IMR-90 (cell line): ENCODE data around the gene SERPINF2. TPM values are rescaled to one million over a fixed set of nuclear protein-coding genes. Genes with fewer than 3 reads are reported as not detected.

Source experiments
- ATAC-seq: fragments of 200-7000 bp; cut with Tn5 transposase; 2 replicates; pipeline ENCODE4 v1.9.1; 2020; ENCODE audit warnings: low read depth, mild to moderate bottlenecking, moderate library complexity
- BruUV-seq: library from RNA; stranded (reverse); fragments of 400-500 nt; replicated peaks from 2 replicates; lab custom pipeline; 2021; lab: Mats Ljungman, UMichigan
- CTCF ChIA-PET: fragments of 300-600 bp; formaldehyde crosslinking; extraction: SDS; loops from one replicate; lab custom pipeline; 2021; ENCODE audit warnings: antibody characterized with exemption; lab: Yijun Ruan, JAX
- POLR2A ChIA-PET: fragments of 300-600 bp; sonication (Branson Sonifier 250); formaldehyde crosslinking; loops from one replicate; lab custom pipeline; 2022; ENCODE audit warnings: antibody characterized with exemption; ENCODE audit not compliant: unreplicated experiment; lab: Charles Lee
- DNase-seq: peaks from one replicate; pipeline ENCODE4 v3.0.0; 2013
- H2AFZ ChIP-seq: replicated peaks from 2 replicates; pipeline ENCODE3; 2013; ENCODE audit warnings: low read length, mild to moderate bottlenecking; ENCODE audit not compliant: poor library complexity
- H2AK5ac ChIP-seq: 2 replicates; pipeline ENCODE4 v1.6.1; 2013; ENCODE audit warnings: low read depth, low read length, inconsistent platforms
- H2AK9ac ChIP-seq: replicated peaks from 2 replicates; pipeline ENCODE3; 2013; ENCODE audit warnings: mild to moderate bottlenecking, low read depth, low read length, moderate library complexity; ENCODE audit not compliant: poor library complexity
- H2BK120ac ChIP-seq: 2 replicates; pipeline ENCODE4 v1.6.1; 2013; ENCODE audit warnings: low read depth, low read length, inconsistent platforms
- H2BK15ac ChIP-seq: 3 replicates; pipeline ENCODE4 v1.6.1; 2013; ENCODE audit warnings: low read depth, low read length, inconsistent platforms
- H2BK20ac ChIP-seq: 2 replicates; pipeline ENCODE4 v1.6.1; 2013; ENCODE audit warnings: low read depth, mild to moderate bottlenecking, inconsistent platforms, low read length, moderate library complexity
- H2BK5ac ChIP-seq: 2 replicates; pipeline ENCODE4 v1.6.1; 2013; ENCODE audit warnings: mild to moderate bottlenecking, low read depth, low read length, inconsistent platforms; ENCODE audit not compliant: poor library complexity, severe bottlenecking
- H3K14ac ChIP-seq: replicated peaks from 2 replicates; pipeline ENCODE4 v1.6.1; 2013; ENCODE audit warnings: low read depth, low read length, inconsistent platforms
- H3K18ac ChIP-seq: 2 replicates; pipeline ENCODE4 v1.6.1; 2013; ENCODE audit warnings: low read depth, low read length, control low read depth
- H3K23ac ChIP-seq: 2 replicates; pipeline ENCODE4 v1.6.1; 2013; ENCODE audit warnings: low read depth, low read length, inconsistent platforms
- H3K27ac ChIP-seq: 2 replicates; pipeline ENCODE4 v1.5.1; 2013; ENCODE audit warnings: mild to moderate bottlenecking, control low read depth, low read length; ENCODE audit not compliant: insufficient read depth
- H3K27me3 ChIP-seq: 2 replicates; pipeline ENCODE4 v1.6.1; 2013; ENCODE audit warnings: low read length; ENCODE audit not compliant: control insufficient read depth, insufficient read depth
- H3K36me3 ChIP-seq: 2 replicates; pipeline ENCODE4 v1.6.1; 2013; ENCODE audit warnings: low read length, mixed read lengths; ENCODE audit not compliant: control insufficient read depth, insufficient read depth
- H3K4ac ChIP-seq: 2 replicates; pipeline ENCODE4 v1.6.1; 2013; ENCODE audit warnings: low read depth, low read length, inconsistent platforms
- H3K4me1 ChIP-seq: 2 replicates; pipeline ENCODE4 v1.6.1; 2013; ENCODE audit warnings: low read length, mixed read lengths; ENCODE audit not compliant: control insufficient read depth, insufficient read depth
- H3K4me2 ChIP-seq: 2 replicates; pipeline ENCODE4 v1.6.1; 2013; ENCODE audit warnings: low read depth, mild to moderate bottlenecking, control low read depth, low read length, moderate library complexity
- H3K4me3 ChIP-seq: 2 replicates; pipeline ENCODE4 v1.5.1; 2013; ENCODE audit warnings: low read depth, mild to moderate bottlenecking, control low read depth, low read length, moderate library complexity; ENCODE audit not compliant: insufficient read depth
- H3K56ac ChIP-seq: 2 replicates; pipeline ENCODE4 v1.6.1; 2013; ENCODE audit warnings: low read length, inconsistent platforms; ENCODE audit not compliant: insufficient read depth; ENCODE audit errors: extremely low read depth
- H3K79me1 ChIP-seq, 2 experiments: 2 replicates each; pipeline ENCODE4 v1.6.1; 2013; ENCODE audit warnings: low read length in 2 of 2, inconsistent platforms in 1 of 2, low read depth in 1 of 2
- H3K9ac ChIP-seq: 2 replicates; pipeline ENCODE4 v1.6.1; 2013; ENCODE audit warnings: low read depth, low read length, control low read depth
- H3K9me1 ChIP-seq: 2 replicates; pipeline ENCODE4 v1.6.1; 2013; ENCODE audit warnings: low read length, inconsistent platforms; ENCODE audit not compliant: insufficient read depth
- H3K9me3 ChIP-seq: 2 replicates; pipeline ENCODE4 v1.6.1; 2013; ENCODE audit warnings: low read length; ENCODE audit not compliant: control insufficient read depth, insufficient read depth
- H4K20me1 ChIP-seq: 2 replicates; pipeline ENCODE4 v1.6.1; 2013; ENCODE audit warnings: low read length, inconsistent platforms; ENCODE audit not compliant: insufficient read depth
- H4K5ac ChIP-seq: 2 replicates; pipeline ENCODE4 v1.6.1; 2013; ENCODE audit warnings: mild to moderate bottlenecking, low read depth, low read length, control low read depth
- H4K8ac ChIP-seq, 2 experiments: 2 replicates each; pipeline ENCODE4 v1.6.1; 2013; ENCODE audit warnings: low read depth in 2 of 2, low read length in 2 of 2, control low read depth in 1 of 2, inconsistent platforms in 1 of 2
- H4K91ac ChIP-seq: 2 replicates; pipeline ENCODE4 v1.6.1; 2013; ENCODE audit warnings: low read depth, low read length, inconsistent platforms; ENCODE audit not compliant: insufficient read depth
- BHLHE40 ChIP-seq: fragments of 150-350 bp; IDR thresholded peaks from 2 replicates; pipeline ENCODE4 v1.6.1; 2016; ENCODE audit warnings: mild to moderate bottlenecking, low read depth, low read length
- CEBPB ChIP-seq: IDR thresholded peaks from 2 replicates; pipeline ENCODE4 v1.6.1; 2012; ENCODE audit warnings: low read depth, low read length, improper control_type of control experiment
- CHD1 ChIP-seq: IDR thresholded peaks from 2 replicates; pipeline ENCODE4 v1.6.1; 2012; ENCODE audit warnings: low read depth, low read length, improper control_type of control experiment
- CTCF ChIP-seq: conservative IDR thresholded peaks from 2 replicates; pipeline ENCODE4 v1.5.1; 2012; ENCODE audit warnings: mild to moderate bottlenecking, low read depth, low read length, improper control_type of control experiment
- ELK1 ChIP-seq: fragments of 150-350 bp; IDR thresholded peaks from 2 replicates; pipeline ENCODE4 v1.6.1; 2016; ENCODE audit warnings: low read depth, mild to moderate bottlenecking, low read length, moderate library complexity, borderline replicate concordance
- FOS ChIP-seq: fragments of 150-350 bp; IDR thresholded peaks from 2 replicates; pipeline ENCODE4 v1.6.1; 2016; ENCODE audit warnings: low read depth, low read length
- MAFK ChIP-seq: IDR thresholded peaks from 2 replicates; pipeline ENCODE4 v1.6.1; 2012; ENCODE audit warnings: low read depth, low read length, improper control_type of control experiment
- MAZ ChIP-seq: IDR thresholded peaks from 2 replicates; pipeline ENCODE4 v1.6.1; 2012; ENCODE audit warnings: low read depth, mild to moderate bottlenecking, low read length, improper control_type of control experiment, moderate library complexity, borderline replicate concordance
- MXI1 ChIP-seq: IDR thresholded peaks from 2 replicates; pipeline ENCODE4 v1.6.1; 2012; ENCODE audit warnings: low read depth, mild to moderate bottlenecking, low read length, moderate library complexity, borderline replicate concordance
- NFE2L2 ChIP-seq: fragments of 150-350 bp; IDR thresholded peaks from 2 replicates; pipeline ENCODE4 v1.6.1; 2016; ENCODE audit warnings: low read depth, mild to moderate bottlenecking, low read length
- POLR2A ChIP-seq: IDR thresholded peaks from 2 replicates; pipeline ENCODE4 v1.6.1; 2012; ENCODE audit warnings: mild to moderate bottlenecking, low read depth, low read length
- RAD21 ChIP-seq: IDR thresholded peaks from 2 replicates; pipeline ENCODE4 v1.6.1; 2012; ENCODE audit warnings: low read length, improper control_type of control experiment
- RCOR1 ChIP-seq: IDR thresholded peaks from 2 replicates; pipeline ENCODE4 v1.6.1; 2012; ENCODE audit warnings: mild to moderate bottlenecking, low read length, improper control_type of control experiment; ENCODE audit not compliant: insufficient replicate concordance
- RFX5 ChIP-seq: IDR thresholded peaks from 2 replicates; pipeline ENCODE4 v1.8.0; 2012; ENCODE audit warnings: low read depth, mild to moderate bottlenecking, low read length, moderate library complexity
- SMC3 ChIP-seq: fragments of 150-350 bp; IDR thresholded peaks from 2 replicates; pipeline ENCODE4 v1.6.1; 2016; ENCODE audit warnings: low read depth, mild to moderate bottlenecking, antibody characterized with exemption, low read length, moderate library complexity
- USF2 ChIP-seq: fragments of 150-350 bp; IDR thresholded peaks from 2 replicates; pipeline ENCODE4 v1.6.1; 2017; ENCODE audit warnings: mild to moderate bottlenecking, antibody characterized with exemption, low read length, low read depth
- WGBS, 2 experiments: methylation state at CpG; one replicate each; pipeline versions ENCODE4 v1.1.5 to v1.1.7; 2013; ENCODE audit warnings: missing lambda C conversion rate in 2 of 2; ENCODE audit not compliant: insufficient read length in 1 of 2; ENCODE audit errors: extremely low coverage in 2 of 2; 5-methylcytosine and 5-hydroxymethylcytosine counted together
- dilution Hi-C: fragments of 300-500 bp; cut with HindIII; formaldehyde crosslinking; loops from one replicate; pipeline ENCODE4 v1.14.3; 2018; ENCODE audit warnings: low sequenced_read_pairs; ENCODE audit not compliant: unreplicated experiment
- in situ Hi-C: fragments of 300-500 bp; cut with MboI; formaldehyde crosslinking; loops from 3 replicates; pipeline ENCODE4 v1.14.3; 2019; ENCODE audit warnings: low sequenced_read_pairs, inconsistent platforms, mixed read lengths
- intact Hi-C: fragments of 100-400 bp; cut with micrococcal nuclease; formaldehyde crosslinking; loops from 2 replicates; pipeline ENCODE4 v1.10.0; 2022
- polyA plus RNA-seq, 3 experiments: library from polyadenylated mRNA; depleted of rRNA; stranded (reverse); fragments of >200 nt; gene quantifications; 2 replicates each; pipeline ENCODE4 v1.2.3, GENCODE V29; 2012; ENCODE audit warnings: low replicate concordance in 1 of 3
- total RNA-seq: library from RNA; depleted of rRNA; stranded (reverse); fragments of >200 nt; gene quantifications from 2 replicates; pipeline ENCODE4 v1.2.3, GENCODE V29; 2012

The SERPINF2 gene
- total and polyA plus RNA-seq, 2 of the 4 experiments (the other 2 are of a cell fraction), result not detected

- no peak overlapping the region for H4K91ac ChIP-seq
- H3K14ac ChIP-seq, result no peak overlapping the region
- H3K36me3 ChIP-seq, result peaks cover 6% of the 10 kb centered on the region; the same call in 1 of the 2 replicates
- no peak overlapping the region for H2BK15ac ChIP-seq
- H3K4me3 ChIP-seq, result no peak overlapping the region
- H2BK120ac ChIP-seq, result no peak overlapping the region
- H2AFZ ChIP-seq, result no peak overlapping the region
- dilution Hi-C loops, result no loop called here
- intact Hi-C loops, result no loop called here
- ATAC-seq (no peak), DNase-seq (no peak)
- H3K18ac ChIP-seq, result no peak overlapping the region
- H4K8ac ChIP-seq, result no peak overlapping the region
- H3K4ac ChIP-seq, result no peak overlapping the region
- H3K27ac ChIP-seq, result no peak overlapping the region
- no peak overlapping the region for H3K56ac ChIP-seq
- H3K4me2 ChIP-seq, result no peak overlapping the region
- H3K9me3 ChIP-seq, result no peaks in the 10 kb centered on the region
- no peaks in the 10 kb centered on the region for H3K79me1 ChIP-seq
- no peak overlapping the region for H3K23ac ChIP-seq
- in situ Hi-C loops, result no loop called here
- H4K20me1 ChIP-seq, result no peaks in the 10 kb centered on the region
- CTCF ChIA-PET, result no interaction called here
- no peak overlapping the region for H2BK5ac ChIP-seq
- H3K9ac ChIP-seq, result no peak overlapping the region
- H2AK9ac ChIP-seq, result no peak overlapping the region
- no TSS peak for BruUV-seq
- H2AK5ac ChIP-seq, result no peak overlapping the region
- H3K27me3 ChIP-seq, result no peaks in the 10 kb centered on the region
- no peak overlapping the region for H4K5ac ChIP-seq
- POLR2A ChIA-PET, result no interaction called here
- TF ChIP-seq CHD1 (no peak), RAD21 (no peak), RFX5 (no peak), CTCF (no peak), USF2 (no peak), BHLHE40 (no peak), SMC3 (no peak), MXI1 (no peak), MAFK (no peak), FOS (no peak), NFE2L2 (no peak), CEBPB (no peak), MAZ (no peak), ELK1 (no peak), POLR2A (no peak), RCOR1 (no peak)
- H3K4me1 ChIP-seq, result peaks cover 21% of the 10 kb centered on the region
- no peak overlapping the region for H2BK20ac ChIP-seq
- 71% methylated on average over 12 of the region's 21 CpGs; no CpG with 5 or more reads in 1 of the 2 experiments for WGBS, 2 experiments
- H3K9me1 ChIP-seq, result peaks cover 9% of the 10 kb centered on the region
These were observed 23.9 kb downstream of the SERPINF2 start for GRCh38 chr17:1766382-1767135.
